Stimulated activated CD4-positive, alpha-beta T cell treated with anti-CD3 and anti-CD28 coated beads, Interleukin-12 subunit alpha, Interleukin-12 subunit beta, amount 100 ng/mL, for 4 hours (primary cell): ENCODE results near the gene DYNAP.

Experiments
- DNase-seq: peaks from one replicate; pipeline ENCODE4 v3.0.0-alpha.2; 2020

DYNAP gene, protein sequence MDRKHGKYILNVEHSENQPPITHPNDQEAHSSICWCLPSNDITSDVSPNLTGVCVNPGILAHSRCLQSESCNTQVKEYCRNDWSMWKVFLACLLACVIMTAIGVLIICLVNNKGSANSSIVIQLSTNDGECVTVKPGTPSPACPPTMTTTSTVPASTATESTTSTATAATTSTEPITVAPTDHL

DNA sequence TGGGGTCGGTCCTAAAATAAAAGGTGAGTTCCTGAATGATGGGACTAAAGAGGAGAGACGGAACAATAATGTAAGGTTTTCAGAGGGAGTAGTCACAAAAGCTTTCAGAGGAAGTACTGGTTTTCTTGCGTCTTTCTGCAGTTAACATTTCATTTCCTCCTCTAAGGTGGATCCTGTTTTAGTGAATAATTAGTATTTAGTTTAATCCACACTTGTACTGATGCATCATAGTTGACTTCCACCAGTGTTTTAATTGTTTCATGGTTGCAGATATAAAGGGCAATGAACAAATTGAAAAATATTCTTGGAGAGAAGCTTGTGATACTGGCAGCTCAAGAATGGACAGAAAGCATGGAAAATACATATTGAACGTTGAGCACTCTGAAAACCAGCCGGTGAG, at the start of gene DYNAP:
Gene DYNAP, plus strand, starts transcription at position 301 of the 400 bp plus-strand sequence. Its CDS starts 38 bp downstream, at position 339.
- DNase-seq: no peak

DNA sequence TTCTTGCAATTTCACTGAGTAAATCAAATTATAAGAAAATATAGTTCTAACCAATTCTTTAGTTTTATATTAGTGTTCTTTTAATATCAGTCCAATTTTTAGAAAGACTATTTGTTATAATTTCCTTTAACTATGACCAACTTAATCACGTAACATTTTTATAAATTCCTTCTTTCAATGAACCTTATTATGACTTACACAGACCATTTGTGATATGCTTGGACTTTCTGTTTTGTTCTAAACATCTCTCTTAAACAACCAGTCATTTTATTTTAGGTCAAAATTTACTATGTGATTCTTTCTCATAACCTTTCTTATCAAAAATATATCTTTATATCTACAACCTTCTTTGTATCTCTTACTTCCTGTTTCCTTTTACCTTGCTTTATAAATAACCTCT, 39.5 kb upstream of the DYNAP start:
- no peak for DNase-seq

DNA sequence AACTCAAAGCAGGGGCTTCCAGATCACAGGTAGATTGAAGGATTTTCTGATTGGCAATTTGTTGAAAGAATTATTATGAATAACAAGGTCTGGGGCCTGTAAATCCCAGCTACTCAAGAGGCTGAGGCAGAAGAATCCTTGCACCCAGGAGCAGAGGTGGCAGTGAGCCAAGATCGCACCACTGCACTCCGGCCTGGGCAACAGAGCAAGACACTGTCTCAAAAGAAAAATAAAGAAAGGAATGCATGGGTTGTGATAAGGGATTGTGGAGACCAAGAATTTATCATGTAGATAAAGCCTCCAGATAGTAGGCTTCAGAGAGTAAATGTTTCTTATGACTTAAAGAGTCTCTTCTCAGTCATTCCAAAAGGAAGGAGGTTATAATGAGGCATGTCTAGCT, 35.8 kb upstream of the DYNAP start:
- DNase-seq: no peak

DNA sequence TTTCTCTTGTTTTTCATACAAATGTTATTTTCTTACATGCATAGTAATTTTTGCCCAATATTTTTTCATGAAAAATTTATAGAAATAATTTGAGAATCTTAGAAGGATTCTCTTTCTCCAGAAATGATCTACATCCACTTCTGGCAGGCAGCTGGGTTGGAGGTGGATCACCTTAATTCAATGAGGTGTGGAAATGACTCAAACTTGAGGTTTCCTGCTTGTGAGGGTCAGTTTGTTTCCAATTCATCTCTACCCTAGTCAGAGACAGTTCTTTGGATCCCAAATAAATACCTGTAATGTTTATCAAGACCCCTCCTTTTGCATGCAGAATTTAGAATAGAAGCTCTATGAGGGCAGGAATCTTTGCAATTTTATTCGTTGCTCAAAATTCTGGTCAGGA, 35.0 kb upstream of the DYNAP start:
- no peak for DNase-seq

DNA sequence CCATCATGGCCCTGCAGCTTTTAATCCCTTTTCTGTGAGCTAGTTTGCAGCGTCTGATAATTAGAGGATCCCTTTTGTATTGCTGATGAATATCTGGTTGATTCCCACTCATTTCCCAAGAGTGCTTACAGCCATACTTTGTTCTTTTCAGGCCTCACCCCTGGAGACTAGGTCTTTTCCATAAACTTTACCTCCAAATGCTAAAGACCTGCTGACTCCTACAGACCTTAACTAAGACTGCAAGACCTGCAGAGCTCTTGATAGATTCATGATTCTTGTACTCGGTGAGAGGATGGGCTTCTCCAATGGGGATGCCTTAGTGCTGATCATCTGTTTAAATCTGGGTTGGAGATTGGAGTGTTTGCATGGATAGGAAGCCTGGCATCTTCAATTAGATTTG, 33.1 kb upstream of the DYNAP start:
- no peak for DNase-seq

DNA sequence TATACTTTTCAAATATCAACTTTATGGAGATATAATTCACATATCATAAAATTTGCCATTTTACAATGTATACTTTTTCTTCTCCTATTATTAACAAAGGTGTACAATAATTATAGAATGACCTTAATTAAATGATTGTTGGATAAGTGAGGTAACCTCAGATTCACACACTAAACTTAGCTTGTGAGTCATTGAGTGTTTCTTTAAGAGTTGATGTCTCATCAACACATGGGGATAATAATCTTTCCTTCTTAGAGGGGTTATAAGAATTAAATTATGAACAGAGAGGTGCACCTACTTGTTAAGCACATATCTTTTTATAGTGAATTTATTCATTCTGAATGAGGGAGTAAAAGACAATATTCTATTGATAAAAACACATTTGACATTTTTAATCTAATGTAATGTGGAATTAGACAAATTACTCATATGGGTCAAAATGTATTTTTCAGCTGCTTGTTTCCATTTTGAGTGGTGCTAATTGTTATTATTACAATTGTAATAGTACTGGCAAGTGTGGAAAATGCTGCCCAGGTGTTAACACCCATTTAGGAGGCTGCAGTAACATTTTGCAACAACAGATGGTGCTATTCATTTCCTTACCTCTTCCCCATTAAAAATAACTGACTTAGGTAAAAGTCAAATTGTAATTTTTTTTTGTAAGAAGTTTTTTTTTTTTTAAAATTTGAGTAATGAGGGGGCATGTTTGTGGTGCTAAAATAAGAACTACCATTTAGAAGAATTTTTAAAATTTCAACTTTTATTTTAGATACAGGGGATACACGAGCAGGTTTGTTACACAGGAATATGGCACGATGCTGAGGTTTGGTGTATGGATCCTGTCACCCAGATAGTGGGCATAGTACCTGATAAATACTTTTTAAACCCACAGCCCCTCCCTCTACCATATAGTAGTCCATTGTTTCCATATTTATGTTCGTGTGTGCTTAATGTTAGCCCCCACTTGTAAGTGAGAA, 32.1 kb upstream of the DYNAP start:
- no peak for DNase-seq

DNA sequence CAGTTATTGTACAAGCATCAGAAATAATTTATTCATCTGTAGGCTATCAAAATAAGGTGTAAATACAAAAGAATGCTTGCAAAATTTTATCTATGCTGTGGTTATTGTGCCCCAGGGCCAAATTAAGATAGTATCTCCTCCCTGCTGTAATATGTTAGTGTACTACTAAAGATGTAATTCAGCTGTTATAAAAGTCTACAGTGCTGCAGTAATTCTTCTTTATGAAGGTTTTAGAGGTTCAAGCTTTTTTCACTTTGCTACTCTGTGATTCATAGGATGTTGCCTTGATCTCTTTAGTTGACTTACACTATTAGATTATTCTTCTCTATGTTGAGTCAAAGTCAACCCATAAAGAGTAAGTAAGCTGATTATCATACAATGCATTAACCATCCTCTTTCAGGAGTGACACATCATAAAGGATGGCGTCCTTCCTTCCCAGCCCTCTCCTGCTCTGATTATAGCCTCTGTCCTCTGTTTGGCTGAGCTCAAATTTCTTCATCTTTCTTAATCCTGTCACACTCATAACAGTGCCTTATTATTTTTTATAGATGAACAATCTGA, 29.3 kb upstream of the DYNAP start:
- no peak for DNase-seq

DNA sequence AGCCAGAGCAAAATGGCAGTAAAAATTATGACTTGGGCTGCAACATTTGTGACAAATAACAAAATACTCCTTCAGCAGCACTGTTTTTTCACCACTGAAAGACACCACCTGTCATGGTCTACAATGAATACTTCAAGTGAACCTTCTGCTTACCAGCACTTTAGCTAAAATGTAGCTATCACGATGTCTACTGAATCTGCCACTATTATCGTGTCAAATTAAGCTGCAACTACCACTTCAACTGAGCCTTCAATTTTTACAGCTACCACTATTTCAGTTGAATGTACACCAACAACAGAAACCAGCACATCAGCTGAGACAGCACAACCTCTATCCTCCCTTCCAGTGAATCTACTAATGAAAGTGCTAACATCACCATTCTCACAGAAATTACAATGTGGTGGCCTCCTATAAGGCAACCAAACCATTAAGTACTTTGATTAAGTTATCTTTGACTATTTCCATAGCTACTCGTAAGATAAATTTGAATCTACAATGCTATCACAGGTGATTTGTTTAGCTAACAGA, 10.8 kb upstream of the DYNAP start:
- DNase-seq: no peak

DNA sequence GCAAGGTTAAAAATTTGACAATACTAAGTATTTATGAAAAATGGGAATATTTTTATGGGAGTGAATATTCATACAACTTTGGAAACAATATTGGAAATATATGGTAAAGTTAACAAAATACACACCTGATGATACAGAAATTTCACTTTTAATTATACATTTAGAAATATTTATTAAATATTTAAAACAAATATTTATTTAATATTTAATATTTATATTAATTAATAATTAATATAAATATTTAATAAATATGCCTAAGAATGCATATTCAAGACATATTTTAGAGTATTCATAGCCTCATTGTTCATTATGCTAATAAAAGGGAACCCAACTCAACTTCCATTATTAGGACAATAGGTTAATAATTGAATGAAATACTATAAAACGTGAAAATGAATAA, 7.0 kb upstream of the DYNAP start:
- no peak for DNase-seq

DNA sequence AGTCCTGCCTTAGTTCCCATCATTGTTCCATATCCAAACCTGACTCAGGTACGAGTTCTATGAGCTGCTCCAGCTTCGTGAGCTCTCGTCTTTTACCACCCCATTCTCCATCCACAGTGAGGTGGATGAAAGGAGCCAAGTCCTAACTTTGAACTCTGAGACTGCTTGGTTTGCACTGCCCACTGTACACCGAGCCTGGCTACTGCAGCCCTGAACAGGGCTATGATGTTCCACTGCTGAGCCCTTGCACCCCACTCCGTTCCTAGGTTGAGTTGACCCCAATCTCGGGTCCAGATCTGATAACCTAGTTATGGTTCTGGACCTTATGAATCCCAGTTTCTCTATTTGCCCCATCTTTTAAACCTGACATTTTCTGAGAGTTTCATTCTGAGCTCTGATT, 5.3 kb upstream of the DYNAP start:
- no peak for DNase-seq

DNA sequence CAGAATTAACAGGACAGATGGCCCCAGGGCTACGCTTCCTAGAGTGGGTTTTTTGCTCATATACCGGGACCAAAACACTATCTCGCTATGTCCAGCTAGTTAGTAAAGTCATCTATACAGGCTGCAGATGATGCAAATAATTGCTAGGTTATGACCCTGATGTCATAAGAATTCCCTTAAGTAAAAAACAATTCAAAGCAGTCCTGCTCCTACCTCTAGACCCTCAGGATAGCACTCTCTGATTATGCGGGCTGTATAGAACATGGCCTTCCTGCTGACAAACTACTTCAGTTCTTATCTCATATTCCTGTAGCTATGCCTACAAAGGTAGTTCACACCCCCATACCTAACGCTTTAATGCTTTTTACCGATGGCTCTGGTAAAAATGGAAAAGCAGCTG, 13.2 kb downstream of the DYNAP start:
- no peak for DNase-seq

DNA sequence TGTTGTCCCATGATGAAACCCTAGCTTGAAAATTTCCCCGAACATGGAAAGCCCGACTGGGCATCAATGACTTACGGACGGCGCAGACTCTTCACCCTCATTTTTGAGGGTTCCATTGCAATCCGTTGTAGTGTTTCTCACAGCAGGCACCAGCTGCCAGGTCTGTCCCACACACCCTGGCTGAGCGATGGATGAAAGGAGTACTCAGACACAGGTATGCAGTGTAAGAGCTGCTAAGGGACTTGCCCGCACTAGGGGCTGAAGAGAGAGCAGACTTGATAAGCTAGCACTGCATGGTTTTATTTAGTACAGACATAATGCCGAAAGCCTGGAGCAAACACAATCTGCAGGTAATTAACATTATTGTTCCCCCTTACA, 15.8 kb downstream of the DYNAP start:
- DNase-seq: no peak

DNA sequence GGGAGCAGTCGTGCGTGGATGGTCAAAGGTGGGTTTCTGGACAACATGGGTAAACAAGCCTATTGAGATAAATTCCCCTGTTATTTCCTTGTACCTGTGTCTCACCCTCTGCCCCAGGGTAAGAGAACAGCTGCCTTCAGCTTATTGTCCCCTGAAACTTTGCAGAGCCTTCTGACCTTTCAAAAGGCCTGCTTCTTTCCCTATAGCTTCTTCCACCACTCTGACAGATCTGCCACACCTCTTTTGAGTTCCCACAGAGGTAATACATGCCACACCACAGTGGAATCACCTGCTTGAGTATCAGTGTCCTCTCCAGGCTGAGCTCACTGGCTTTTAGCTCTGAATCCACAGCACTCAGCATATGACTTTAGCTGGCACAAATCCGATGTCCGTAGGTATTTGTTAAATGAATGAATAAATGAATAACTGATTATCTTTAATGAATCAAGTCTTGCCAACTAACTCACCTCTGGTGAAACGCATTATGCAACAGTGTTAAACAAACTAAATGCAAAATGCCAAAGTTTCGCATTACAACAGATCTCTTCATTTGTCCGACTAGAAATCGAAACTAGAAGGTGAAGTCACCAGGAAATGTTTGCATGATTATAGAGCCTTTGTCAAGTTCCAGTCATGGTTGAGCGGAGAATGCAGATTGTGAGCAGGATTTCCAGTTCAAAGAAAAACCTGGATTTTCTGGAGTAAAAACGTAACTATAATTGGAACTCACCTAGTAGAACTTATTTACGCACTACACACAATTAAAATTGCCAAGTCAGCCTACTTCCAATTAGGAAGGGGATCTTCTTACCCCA, 16.4 kb downstream of the DYNAP start:
- no peak for DNase-seq

DNA sequence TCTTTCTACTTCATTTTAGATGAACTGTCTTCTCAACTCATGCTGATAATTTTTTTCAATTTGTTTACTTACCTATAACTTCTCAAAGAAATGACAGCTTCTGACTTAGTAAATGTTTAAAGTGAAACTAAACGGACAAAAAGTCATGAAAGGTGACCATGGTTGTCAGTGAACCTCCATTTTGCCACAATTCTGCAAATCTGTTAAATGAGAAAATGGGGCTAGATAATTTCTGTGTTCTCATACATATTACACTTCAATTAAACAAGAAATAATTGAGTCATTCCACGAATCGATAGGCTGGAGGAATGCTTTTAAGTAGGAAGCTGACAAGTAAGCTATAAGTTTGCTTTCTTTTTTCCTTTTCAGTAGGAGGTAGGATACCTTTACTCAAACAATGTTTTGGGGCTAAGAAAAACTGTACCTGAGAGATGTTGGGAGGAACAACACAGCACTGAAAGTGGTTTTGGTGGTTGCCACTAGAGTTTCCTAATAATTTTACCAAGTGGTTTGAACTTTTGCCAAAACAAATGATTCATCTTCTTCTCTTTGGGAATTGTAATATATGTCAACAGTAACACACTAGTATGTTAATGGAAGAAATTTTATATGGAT, 17.1 kb downstream of the DYNAP start:
- no peak for DNase-seq

DNA sequence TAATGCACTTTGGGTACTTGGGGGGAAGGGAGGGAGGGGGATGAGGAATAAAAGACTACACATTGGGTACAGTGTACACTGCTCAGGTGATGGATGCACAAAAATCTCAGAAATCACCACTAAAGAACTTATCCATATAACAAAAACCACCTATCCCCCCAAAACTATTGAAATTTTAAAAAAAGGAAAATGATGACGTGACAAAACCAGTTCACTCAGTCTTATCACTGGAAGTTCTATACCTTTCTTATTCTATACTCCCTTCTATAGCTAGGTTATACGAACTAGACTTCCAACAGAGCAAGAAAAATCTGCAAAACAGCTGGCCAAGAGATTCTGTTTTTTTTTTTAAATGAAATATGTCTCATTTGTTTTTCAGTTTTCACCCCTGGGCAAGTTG, 20.8 kb downstream of the DYNAP start:
- no peak for DNase-seq

DNA sequence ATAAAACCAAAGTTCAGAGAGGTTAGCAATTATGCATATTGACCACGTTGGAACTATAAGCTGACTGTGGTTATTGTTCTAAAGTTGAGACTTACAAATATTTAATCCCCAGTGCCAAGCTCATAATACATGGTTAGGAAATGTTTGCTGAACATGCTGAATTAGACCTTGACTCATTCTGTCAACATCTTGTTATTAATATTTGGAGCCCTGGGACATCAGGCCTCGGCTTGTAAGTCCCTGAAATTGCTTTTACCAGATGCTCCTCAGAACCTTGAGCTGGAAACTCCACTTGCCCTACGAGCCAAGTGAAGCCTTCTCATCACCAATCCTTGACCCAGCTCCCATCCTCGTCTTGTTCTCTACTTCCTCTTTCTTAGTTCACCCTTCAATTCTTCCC, 21.2 kb downstream of the DYNAP start:
- no peak for DNase-seq

DNA sequence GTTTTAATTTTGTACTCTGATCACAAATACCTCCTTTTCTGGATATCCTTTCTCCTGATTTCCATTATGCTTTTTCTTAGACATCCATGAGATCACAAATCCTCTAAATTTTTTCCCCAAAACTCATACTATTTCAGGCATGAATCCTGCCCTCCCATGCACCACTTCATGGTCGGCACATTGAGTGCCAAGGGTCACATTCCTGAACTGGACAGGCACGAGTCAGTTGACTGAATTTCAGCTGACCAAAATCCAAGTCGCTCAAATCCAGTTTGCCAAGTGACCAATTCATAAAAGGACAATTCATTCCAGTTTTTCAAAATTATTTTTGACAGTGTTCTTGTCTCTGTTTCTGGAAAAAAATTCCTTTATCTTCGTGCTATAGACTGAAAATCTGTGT, 22.1 kb downstream of the DYNAP start:
- no peak for DNase-seq

DNA sequence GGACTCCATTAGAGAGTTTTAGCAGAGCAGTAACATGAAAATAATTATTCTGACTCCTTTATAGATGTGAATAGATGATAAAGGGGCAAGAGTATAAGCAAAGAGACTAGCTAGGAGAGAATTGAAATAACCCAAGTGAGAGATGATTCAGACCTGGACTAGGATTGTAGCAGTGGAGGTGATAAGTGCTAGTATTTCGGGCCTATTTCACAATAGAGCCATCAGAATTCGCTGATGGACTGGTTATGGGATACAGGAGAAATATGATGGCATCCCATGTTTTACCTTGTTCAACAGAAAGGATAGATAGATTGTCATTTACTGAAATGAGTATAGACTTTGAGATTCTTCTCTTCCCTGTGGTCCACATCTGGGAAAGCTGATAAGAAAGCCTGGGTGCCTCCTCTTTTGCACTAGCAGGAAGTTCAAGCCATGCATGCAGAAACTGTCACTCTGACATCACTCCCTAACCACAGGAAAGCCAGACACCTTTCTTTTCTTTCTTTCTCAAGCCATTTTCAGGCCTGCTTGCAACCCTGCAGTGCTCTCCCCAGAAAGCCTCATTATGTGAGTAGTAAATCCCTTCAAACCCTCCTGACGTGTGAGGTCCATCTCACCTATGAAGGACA, 25.3 kb downstream of the DYNAP start:
- DNase-seq: no peak

DNA sequence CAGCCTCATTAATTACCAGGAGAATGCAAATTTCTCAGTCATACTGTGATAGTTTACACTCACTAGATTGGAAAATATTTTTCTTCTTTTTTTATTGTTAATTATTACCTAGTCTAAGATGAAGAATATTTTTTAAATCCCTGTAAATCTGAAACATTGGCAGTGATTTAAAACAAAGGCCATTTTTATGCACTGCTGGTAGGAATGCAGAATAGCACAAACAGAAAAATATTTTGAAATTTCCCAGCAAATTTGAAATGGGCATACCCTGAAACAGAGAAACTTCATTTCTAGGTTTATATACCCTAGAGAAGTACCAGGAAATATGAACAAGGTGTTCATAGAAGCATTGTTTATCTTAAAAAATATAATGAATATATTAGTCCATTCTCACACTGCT, 31.0 kb downstream of the DYNAP start:
- DNase-seq: no peak

DNA sequence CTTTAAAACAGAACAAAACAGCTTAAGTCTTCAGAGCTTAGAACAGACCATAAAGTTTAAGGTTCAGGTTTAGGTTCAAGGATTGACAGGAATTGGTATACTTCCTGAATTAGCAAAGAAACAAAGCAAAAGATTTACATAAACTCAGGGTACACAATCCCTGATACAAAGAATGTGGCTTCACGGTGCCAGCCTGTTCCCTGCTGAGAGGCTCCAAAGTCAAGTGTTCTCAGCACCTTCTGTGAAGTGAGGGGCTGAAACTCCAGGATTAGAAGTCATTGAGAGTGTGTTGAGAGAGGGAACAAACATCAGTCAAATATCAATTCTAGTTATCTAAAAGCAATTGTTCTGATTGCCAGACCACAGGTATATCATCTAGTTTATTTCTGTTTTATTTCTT, 35.7 kb downstream of the DYNAP start:
- no peak for DNase-seq

DNA sequence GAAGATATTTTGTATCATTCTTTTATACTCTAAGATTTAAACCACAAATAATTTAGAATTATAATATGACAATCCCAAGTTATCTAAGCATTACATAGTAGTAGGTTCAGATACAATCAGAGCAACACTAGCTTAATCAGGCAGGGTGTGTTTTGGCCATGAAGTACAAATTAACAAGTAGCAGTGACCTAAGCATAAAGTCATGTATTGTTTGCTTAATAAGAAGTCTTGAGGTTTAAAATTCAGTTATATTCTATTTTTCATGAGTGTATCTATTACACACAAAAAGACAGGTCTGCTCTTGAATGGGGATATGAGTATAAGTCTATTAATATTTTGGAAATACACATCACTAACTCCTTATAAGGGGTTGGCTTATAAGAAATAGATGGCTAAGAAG, 39.9 kb downstream of the DYNAP start:
- no peak for DNase-seq

DNA sequence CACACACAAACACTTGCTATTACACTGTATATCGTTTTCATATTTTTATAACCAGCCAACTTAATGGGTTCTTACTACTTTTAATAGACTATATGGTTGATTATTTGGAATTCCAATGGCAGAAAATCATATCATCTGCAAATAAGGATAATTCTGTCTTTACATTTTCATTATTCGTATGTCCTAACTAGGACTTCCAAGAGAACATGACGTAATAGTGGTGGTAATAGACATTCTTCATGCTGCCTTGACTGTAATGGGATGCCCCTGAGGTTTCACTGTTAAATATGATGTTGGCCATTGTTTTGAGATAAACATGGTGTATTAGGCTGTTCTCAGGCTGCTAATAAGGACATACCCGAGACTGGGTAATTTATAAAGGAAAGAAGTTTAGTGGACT, 45.2 kb downstream of the DYNAP start:
- DNase-seq: no peak
